Measurements from ENCODE around the gene RNASE12. TPM values are rescaled to one million over a fixed set of nuclear protein-coding genes. Genes with fewer than 3 reads are reported as not detected.

Gene RNASE12
- polyA plus RNA-seq, 1 donor from 2014 or later = not detected

GRCh38 chr14:20602583-20602982 is 11.4 kb upstream of the RNASE12 start:
- Histone ChIP-seq H3K9me2 (ENCODE audit: insufficient read depth, low read length) (no peaks in the 10 kb centered on the region), H3K27me3 (ENCODE audit: insufficient read depth, low read depth, low read length) (no peaks in the 10 kb centered on the region), H2AFZ (ENCODE audit: low read depth, low read length) (no peak overlapping the region), H3K9ac (ENCODE audit: low read length) (no peak overlapping the region), H3K27ac (ENCODE audit: low read length) (no peak overlapping the region), H3K4me3 (ENCODE audit: low read length) (no peak overlapping the region), H3K79me2 (replicated peaks; ENCODE audit: insufficient read depth, low read length) (no peaks in the 10 kb centered on the region), H3K36me3 (ENCODE audit: insufficient read depth, low read length) (no peaks in the 10 kb centered on the region), H3K4me2 (ENCODE audit: low read length) (no peak overlapping the region), H3K9me3 (ENCODE audit: low read length) (no peaks in the 10 kb centered on the region), H3F3A (ENCODE audit: insufficient read depth, low read length, poor library complexity, severe bottlenecking) (no peaks in the 10 kb centered on the region), H4K20me1 (ENCODE audit: insufficient read depth) (no peaks in the 10 kb centered on the region)
- TF ChIP-seq CTCF (IDR thresholded peaks at IDR 0.05; ENCODE audit: poor library complexity, severe bottlenecking) (no peak), TAF1 (IDR thresholded peaks at IDR 0.05; ENCODE audit: low read depth) (no peak), RAD21 (conservative IDR thresholded peaks at IDR 0.05) (no peak), SMC3 (conservative IDR thresholded peaks at IDR 0.05; ENCODE audit: poor library complexity) (no peak), POLR2AphosphoS5 (IDR thresholded peaks at IDR 0.05) (no peak), MXI1 (conservative IDR thresholded peaks at IDR 0.05; ENCODE audit: poor library complexity, severe bottlenecking) (no peak)

- Histone ChIP-seq H3K9me2 (ENCODE audit: insufficient read depth, low read length) (no peaks in the 10 kb centered on the region), H3K4me2 (ENCODE audit: low read length) (no peak overlapping the region), H3K27me3 (ENCODE audit: insufficient read depth, low read depth, low read length) (no peaks in the 10 kb centered on the region), H3K4me3 (ENCODE audit: low read length) (no peak overlapping the region), H3K27ac (ENCODE audit: low read length) (no peak overlapping the region), H3F3A (ENCODE audit: insufficient read depth, low read length, poor library complexity, severe bottlenecking) (no peaks in the 10 kb centered on the region), H4K20me1 (ENCODE audit: insufficient read depth) (no peaks in the 10 kb centered on the region), H2AFZ (ENCODE audit: low read depth, low read length) (no peak overlapping the region), H3K9ac (ENCODE audit: low read length) (no peak overlapping the region), H3K9me3 (ENCODE audit: low read length) (no peaks in the 10 kb centered on the region), H3K36me3 (ENCODE audit: insufficient read depth, low read length) (no peaks in the 10 kb centered on the region), H3K79me2 (replicated peaks; ENCODE audit: insufficient read depth, low read length) (no peaks in the 10 kb centered on the region)
- TF ChIP-seq CTCF (IDR thresholded peaks at IDR 0.05; ENCODE audit: poor library complexity, severe bottlenecking) (no peak), EZH2 (IDR thresholded peaks at IDR 0.05; ENCODE audit: borderline replicate concordance, insufficient read depth, low read length, poor library complexity, severe bottlenecking) (no peak), SMC3 (conservative IDR thresholded peaks at IDR 0.05; ENCODE audit: poor library complexity) (no peak), REST (IDR thresholded peaks at IDR 0.05; ENCODE audit: borderline replicate concordance) (no peak), POLR2AphosphoS5 (IDR thresholded peaks at IDR 0.05) (no peak), EP300 (conservative IDR thresholded peaks at IDR 0.05; ENCODE audit: poor library complexity, severe bottlenecking) (no peak), MXI1 (conservative IDR thresholded peaks at IDR 0.05; ENCODE audit: poor library complexity, severe bottlenecking) (no peak), RAD21 (conservative IDR thresholded peaks at IDR 0.05) (no peak), TAF1 (IDR thresholded peaks at IDR 0.05; ENCODE audit: low read depth) (no peak)
Measured at GRCh38 chr14:20601522-20601921, 10.3 kb upstream of the RNASE12 start.
